HEK293 (cell line): Measurements from ENCODE around the gene METTL1.

Experiments
- CTCF ChIA-PET: fragments of 350-600 bp; formaldehyde crosslinking; extraction: SDS; loops from one replicate; lab custom pipeline; 2021; ENCODE audit warnings: antibody characterized with exemption; lab: Yijun Ruan, JAX
- POLR2A ChIA-PET: fragments of 300-600 bp; formaldehyde crosslinking; extraction: SDS; loops from one replicate; lab custom pipeline; 2020; ENCODE audit warnings: antibody characterized with exemption, inconsistent platforms; lab: Yijun Ruan, JAX
- H3K27ac ChIP-seq: fragments of 200-500 bp; sonication (Bioruptor generic); 2 replicates; pipeline ENCODE4 v1.5.1; 2014; ENCODE audit warnings: low read depth, low read length, control low read depth, inconsistent platforms; ENCODE audit errors: extremely low read depth
- H3K36me3 ChIP-seq, 2 experiments: fragments of 200-500 bp in 1 of 2; sonication (Bioruptor generic) in 1 of 2; 1 replicate in 1 of 2; 2 replicates in 1 of 2; pipeline ENCODE4 v1.5.1; 2014 to 2017; ENCODE audit warnings: inconsistent platforms in 2 of 2, low read length in 2 of 2; ENCODE audit not compliant: control insufficient read depth in 2 of 2, insufficient read depth in 1 of 2
- H3K4me1 ChIP-seq: fragments of 200-500 bp; sonication (Bioruptor generic); 2 replicates; pipeline ENCODE4 v1.5.1; 2014; ENCODE audit warnings: mild to moderate bottlenecking, low read length, inconsistent platforms; ENCODE audit not compliant: control insufficient read depth, insufficient read depth
- H3K4me3 ChIP-seq: 2 replicates; pipeline ENCODE4 v1.5.1; 2011; ENCODE audit warnings: low read depth, mild to moderate bottlenecking, control low read depth, low read length, moderate library complexity
- H3K9me3 ChIP-seq: fragments of 200-500 bp; sonication (Bioruptor generic); 2 replicates; pipeline ENCODE4 v1.5.1; 2014; ENCODE audit warnings: low read depth, low read length, inconsistent platforms; ENCODE audit not compliant: control insufficient read depth, insufficient read depth
- HOXC10 ChIP-seq: sonication (generic); formaldehyde crosslinking; IDR thresholded peaks from 2 replicates; pipeline ENCODE4 v1.8.1; 2023; ENCODE audit warnings: mild to moderate bottlenecking, missing genetic modification reagents
- KLF8 ChIP-seq: fragments of 450-650 bp; formaldehyde crosslinking; IDR thresholded peaks from 2 replicates; pipeline ENCODE4 v1.5.1; 2016; ENCODE audit warnings: missing biosample characterization, missing genetic modification characterization
- OSR2 ChIP-seq: fragments of 450-650 bp; formaldehyde crosslinking; IDR thresholded peaks from 2 replicates; pipeline ENCODE4 v1.5.1; 2016; ENCODE audit warnings: missing biosample characterization, missing genetic modification characterization
- OVOL3 ChIP-seq: fragments of 450-650 bp; formaldehyde crosslinking; IDR thresholded peaks from 2 replicates; pipeline ENCODE4 v1.5.1; 2016; ENCODE audit warnings: missing biosample characterization, missing genetic modification characterization
- PRDM1 ChIP-seq: fragments of 450-650 bp; formaldehyde crosslinking; IDR thresholded peaks from 2 replicates; pipeline ENCODE4; 2016; ENCODE audit warnings: missing biosample characterization, missing genetic modification characterization
- SP7 ChIP-seq: fragments of 450-650 bp; formaldehyde crosslinking; IDR thresholded peaks from 2 replicates; pipeline ENCODE4 v1.5.1; 2016; ENCODE audit warnings: missing biosample characterization, missing genetic modification characterization
- YY1 ChIP-seq: fragments of 450-650 bp; formaldehyde crosslinking; IDR thresholded peaks from 2 replicates; pipeline ENCODE4 v1.5.1; 2018; ENCODE audit warnings: missing biosample characterization, missing genetic modification characterization
- ZBTB17 ChIP-seq: fragments of 450-650 bp; formaldehyde crosslinking; IDR thresholded peaks from 2 replicates; pipeline ENCODE4 v1.5.1; 2016; ENCODE audit warnings: missing biosample characterization, missing genetic modification characterization
- ZBTB48 ChIP-seq: fragments of 450-650 bp; formaldehyde crosslinking; IDR thresholded peaks from 2 replicates; pipeline ENCODE4 v1.5.1; 2016; ENCODE audit warnings: missing biosample characterization, missing genetic modification characterization
- ZNF140 ChIP-seq: fragments of 450-650 bp; formaldehyde crosslinking; IDR thresholded peaks from 2 replicates; pipeline ENCODE4 v1.5.1; 2016; ENCODE audit warnings: missing biosample characterization, missing genetic modification characterization
- ZNF211 ChIP-seq: fragments of 450-650 bp; formaldehyde crosslinking; IDR thresholded peaks from 2 replicates; pipeline ENCODE4 v1.5.1; 2016; ENCODE audit warnings: low read depth, missing biosample characterization, missing genetic modification characterization
- ZNF24 ChIP-seq: fragments of 450-650 bp; formaldehyde crosslinking; IDR thresholded peaks from 2 replicates; pipeline ENCODE4 v1.5.1; 2016; ENCODE audit warnings: missing biosample characterization, missing genetic modification characterization
- ZNF324 ChIP-seq: fragments of 450-650 bp; formaldehyde crosslinking; IDR thresholded peaks from 2 replicates; pipeline ENCODE4 v1.5.1; 2016; ENCODE audit warnings: missing biosample characterization, missing genetic modification characterization
- ZNF366 ChIP-seq: fragments of 450-650 bp; formaldehyde crosslinking; conservative IDR thresholded peaks from 2 replicates; pipeline ENCODE4 v1.5.1; 2016; ENCODE audit warnings: missing biosample characterization, missing genetic modification characterization
- ZNF391 ChIP-seq: fragments of 450-650 bp; formaldehyde crosslinking; IDR thresholded peaks from 2 replicates; pipeline ENCODE4 v1.5.1; 2016; ENCODE audit warnings: low read depth, missing biosample characterization, missing genetic modification characterization, borderline replicate concordance
- ZNF394 ChIP-seq: fragments of 450-650 bp; formaldehyde crosslinking; IDR thresholded peaks from 2 replicates; pipeline ENCODE4 v1.5.1; 2016; ENCODE audit warnings: missing biosample characterization, missing genetic modification characterization, mild to moderate bottlenecking, moderate library complexity, borderline replicate concordance
- ZNF404 ChIP-seq: fragments of 450-650 bp; formaldehyde crosslinking; IDR thresholded peaks from 2 replicates; pipeline ENCODE4 v1.5.1; 2017; ENCODE audit warnings: missing biosample characterization, missing genetic modification characterization
- ZNF521 ChIP-seq: fragments of 450-650 bp; formaldehyde crosslinking; IDR thresholded peaks from 2 replicates; pipeline ENCODE4 v1.5.1; 2017; ENCODE audit warnings: missing biosample characterization, mild to moderate bottlenecking, missing genetic modification characterization
- ZNF629 ChIP-seq: fragments of 450-650 bp; formaldehyde crosslinking; IDR thresholded peaks from 2 replicates; pipeline ENCODE4 v1.5.1; 2017; ENCODE audit warnings: missing biosample characterization, missing genetic modification characterization
- ZNF658 ChIP-seq: fragments of 450-650 bp; formaldehyde crosslinking; IDR thresholded peaks from 2 replicates; pipeline ENCODE4; 2016; ENCODE audit warnings: missing biosample characterization, missing genetic modification characterization
- ZNF677 ChIP-seq: fragments of 450-650 bp; IDR thresholded peaks from 2 replicates; pipeline ENCODE4 v1.5.0; 2018; ENCODE audit warnings: missing biosample characterization, mild to moderate bottlenecking, missing genetic modification characterization, moderate library complexity
- ZNF707 ChIP-seq: fragments of 450-650 bp; formaldehyde crosslinking; IDR thresholded peaks from 2 replicates; pipeline ENCODE4 v1.5.1; 2016; ENCODE audit warnings: missing biosample characterization, missing genetic modification characterization
- ZNF777 ChIP-seq: fragments of 450-650 bp; formaldehyde crosslinking; IDR thresholded peaks from 2 replicates; pipeline ENCODE4 v1.5.1; 2017; ENCODE audit warnings: missing biosample characterization, missing genetic modification characterization, borderline replicate concordance
- ZNF830 ChIP-seq: fragments of 450-650 bp; IDR thresholded peaks from 2 replicates; pipeline ENCODE4 v1.5.0; 2018; ENCODE audit warnings: missing biosample characterization, missing genetic modification characterization, low read depth, mild to moderate bottlenecking, moderate library complexity
- TF ChIP-seq, protein P1 (sequence below): fragments of 450-650 bp; formaldehyde crosslinking; IDR thresholded peaks from 2 replicates; pipeline ENCODE4 v1.5.1; 2017; ENCODE audit warnings: missing biosample characterization, missing genetic modification characterization
- TF ChIP-seq, protein P2 (sequence below): fragments of 450-650 bp; formaldehyde crosslinking; IDR thresholded peaks from 2 replicates; pipeline ENCODE4 v1.5.1; 2016; ENCODE audit warnings: missing biosample characterization, missing genetic modification characterization
- TF ChIP-seq, protein P3 (sequence below): fragments of 450-650 bp; formaldehyde crosslinking; IDR thresholded peaks from 2 replicates; pipeline ENCODE4 v1.5.1; 2016; ENCODE audit warnings: missing biosample characterization, missing genetic modification characterization
- TF ChIP-seq, protein P4 (sequence below): fragments of 450-650 bp; formaldehyde crosslinking; IDR thresholded peaks from 2 replicates; pipeline ENCODE4 v1.5.1; 2016; ENCODE audit warnings: missing biosample characterization, missing genetic modification characterization

Gene METTL1

DNA sequence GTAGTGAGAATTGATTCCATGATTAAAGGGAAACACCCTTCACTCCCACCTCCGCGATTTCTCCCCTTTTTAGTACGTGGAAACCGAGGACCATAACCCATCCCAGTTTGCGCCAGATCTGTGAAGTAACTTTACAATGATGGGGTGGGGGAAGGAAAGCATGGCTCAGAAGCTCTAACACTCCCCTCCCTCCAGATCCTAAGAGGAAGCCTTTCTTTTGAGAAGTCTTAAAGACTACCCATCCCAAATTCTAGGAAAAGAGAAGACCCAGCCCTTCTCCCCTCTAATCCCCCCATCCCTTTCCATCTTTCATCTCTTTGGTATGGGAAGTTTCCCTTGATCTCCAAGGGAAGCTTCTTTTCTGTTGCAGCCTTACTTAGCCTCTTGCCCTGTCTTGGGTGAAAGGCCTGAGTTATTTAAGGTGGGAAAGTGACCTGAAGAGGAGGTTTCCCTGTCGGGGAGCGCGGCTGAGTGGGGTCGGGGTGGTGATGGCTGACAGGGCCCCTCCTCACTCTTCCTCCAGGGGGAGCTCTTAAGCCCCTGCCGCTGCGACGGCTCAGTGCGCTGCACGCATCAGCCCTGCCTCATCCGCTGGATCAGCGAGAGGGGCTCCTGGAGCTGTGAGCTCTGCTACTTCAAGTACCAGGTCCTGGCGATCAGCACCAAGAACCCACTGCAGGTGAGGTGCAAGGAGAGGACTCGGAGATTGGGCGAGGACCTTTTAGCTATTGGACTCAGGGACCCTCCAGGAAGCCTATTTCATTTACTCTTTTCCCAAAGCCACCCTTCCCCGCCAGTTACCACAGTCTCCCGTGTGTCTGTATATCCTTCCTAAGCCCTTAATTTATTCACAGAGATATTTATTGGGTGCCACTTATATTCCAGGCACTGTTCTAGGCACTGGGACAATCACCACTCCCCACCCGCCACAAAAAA lies 15.2 kb downstream of the METTL1 start:
- Histone ChIP-seq H3K27ac (no peak overlapping the region), H3K36me3 (peaks cover 10 to 40% of the 10 kb centered on the region in 2 experiments), H3K9me3 (no peaks in the 10 kb centered on the region), H3K4me3 (no peak overlapping the region; the same call in none of the 2 replicates), H3K4me1 (peaks cover 16% of the 10 kb centered on the region)
- CTCF ChIA-PET = interaction anchor here (0.6 to 2.4 kb wide), 12 partner anchors 10 to 151 kb away, joined by 3 to 26 read pairs (median 3); partner anchors contain the start of genes CYP27B1, EEF1AKMT3, METTL1 and TSFM
- POLR2A ChIA-PET = interaction anchor here (1.4 to 2.0 kb wide), 3 partner anchors 10 to 15 kb away, joined by 4 to 8 read pairs (median 6); partner anchors contain the start of genes CYP27B1, EEF1AKMT3, METTL1 and TSPAN31
- TF ChIP-seq, protein P1, sequence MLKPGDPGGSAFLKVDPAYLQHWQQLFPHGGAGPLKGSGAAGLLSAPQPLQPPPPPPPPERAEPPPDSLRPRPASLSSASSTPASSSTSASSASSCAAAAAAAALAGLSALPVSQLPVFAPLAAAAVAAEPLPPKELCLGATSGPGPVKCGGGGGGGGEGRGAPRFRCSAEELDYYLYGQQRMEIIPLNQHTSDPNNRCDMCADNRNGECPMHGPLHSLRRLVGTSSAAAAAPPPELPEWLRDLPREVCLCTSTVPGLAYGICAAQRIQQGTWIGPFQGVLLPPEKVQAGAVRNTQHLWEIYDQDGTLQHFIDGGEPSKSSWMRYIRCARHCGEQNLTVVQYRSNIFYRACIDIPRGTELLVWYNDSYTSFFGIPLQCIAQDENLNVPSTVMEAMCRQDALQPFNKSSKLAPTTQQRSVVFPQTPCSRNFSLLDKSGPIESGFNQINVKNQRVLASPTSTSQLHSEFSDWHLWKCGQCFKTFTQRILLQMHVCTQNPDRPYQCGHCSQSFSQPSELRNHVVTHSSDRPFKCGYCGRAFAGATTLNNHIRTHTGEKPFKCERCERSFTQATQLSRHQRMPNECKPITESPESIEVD = no peak
- TF ChIP-seq OVOL3 (tag by site-specific recombination) (no peak), ZNF366 (tag by site-specific recombination) (peak; percentile 73), ZNF324 (tag by site-specific recombination) (no peak), ZNF777 (no peak), ZNF404 (tag by site-specific recombination) (no peak), ZNF140 (tag by site-specific recombination) (no peak), OSR2 (tag by site-specific recombination) (no peak), ZNF394 (tag by site-specific recombination) (0 out of 2 replicates have a peak, but pooled peaks have one; percentile 40), ZNF24 (tag by site-specific recombination) (no peak), ZNF629 (tag by site-specific recombination) (no peak), ZNF677 (tag by site-specific recombination) (no peak), KLF8 (0 out of 2 replicates have a peak, but pooled peaks have one; percentile 14), ZNF211 (tag by site-specific recombination) (no peak), PRDM1 (tag by site-specific recombination) (peak; percentile 74), HOXC10 (no peak), ZNF658 (tag by site-specific recombination) (no peak), ZNF391 (tag by site-specific recombination) (no peak), ZNF521 (no peak), ZNF707 (tag by site-specific recombination) (no peak), YY1 (tag by site-specific recombination) (peak; percentile 41; the same call in 1 of the 2 replicates), ZBTB17 (peak; percentile 58; the same call in 1 of the 2 replicates), SP7 (no peak), ZBTB48 (tag by site-specific recombination) (no peak), ZNF830 (tag by site-specific recombination) (no peak)
- TF ChIP-seq, protein P2, sequence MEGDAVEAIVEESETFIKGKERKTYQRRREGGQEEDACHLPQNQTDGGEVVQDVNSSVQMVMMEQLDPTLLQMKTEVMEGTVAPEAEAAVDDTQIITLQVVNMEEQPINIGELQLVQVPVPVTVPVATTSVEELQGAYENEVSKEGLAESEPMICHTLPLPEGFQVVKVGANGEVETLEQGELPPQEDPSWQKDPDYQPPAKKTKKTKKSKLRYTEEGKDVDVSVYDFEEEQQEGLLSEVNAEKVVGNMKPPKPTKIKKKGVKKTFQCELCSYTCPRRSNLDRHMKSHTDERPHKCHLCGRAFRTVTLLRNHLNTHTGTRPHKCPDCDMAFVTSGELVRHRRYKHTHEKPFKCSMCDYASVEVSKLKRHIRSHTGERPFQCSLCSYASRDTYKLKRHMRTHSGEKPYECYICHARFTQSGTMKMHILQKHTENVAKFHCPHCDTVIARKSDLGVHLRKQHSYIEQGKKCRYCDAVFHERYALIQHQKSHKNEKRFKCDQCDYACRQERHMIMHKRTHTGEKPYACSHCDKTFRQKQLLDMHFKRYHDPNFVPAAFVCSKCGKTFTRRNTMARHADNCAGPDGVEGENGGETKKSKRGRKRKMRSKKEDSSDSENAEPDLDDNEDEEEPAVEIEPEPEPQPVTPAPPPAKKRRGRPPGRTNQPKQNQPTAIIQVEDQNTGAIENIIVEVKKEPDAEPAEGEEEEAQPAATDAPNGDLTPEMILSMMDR = peak; percentile 80
- TF ChIP-seq, protein P3, sequence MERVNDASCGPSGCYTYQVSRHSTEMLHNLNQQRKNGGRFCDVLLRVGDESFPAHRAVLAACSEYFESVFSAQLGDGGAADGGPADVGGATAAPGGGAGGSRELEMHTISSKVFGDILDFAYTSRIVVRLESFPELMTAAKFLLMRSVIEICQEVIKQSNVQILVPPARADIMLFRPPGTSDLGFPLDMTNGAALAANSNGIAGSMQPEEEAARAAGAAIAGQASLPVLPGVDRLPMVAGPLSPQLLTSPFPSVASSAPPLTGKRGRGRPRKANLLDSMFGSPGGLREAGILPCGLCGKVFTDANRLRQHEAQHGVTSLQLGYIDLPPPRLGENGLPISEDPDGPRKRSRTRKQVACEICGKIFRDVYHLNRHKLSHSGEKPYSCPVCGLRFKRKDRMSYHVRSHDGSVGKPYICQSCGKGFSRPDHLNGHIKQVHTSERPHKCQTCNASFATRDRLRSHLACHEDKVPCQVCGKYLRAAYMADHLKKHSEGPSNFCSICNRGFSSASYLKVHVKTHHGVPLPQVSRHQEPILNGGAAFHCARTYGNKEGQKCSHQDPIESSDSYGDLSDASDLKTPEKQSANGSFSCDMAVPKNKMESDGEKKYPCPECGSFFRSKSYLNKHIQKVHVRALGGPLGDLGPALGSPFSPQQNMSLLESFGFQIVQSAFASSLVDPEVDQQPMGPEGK (tag by site-specific recombination) = peak; percentile 54; the same call in 1 of the 2 replicates
- TF ChIP-seq, protein P4, sequence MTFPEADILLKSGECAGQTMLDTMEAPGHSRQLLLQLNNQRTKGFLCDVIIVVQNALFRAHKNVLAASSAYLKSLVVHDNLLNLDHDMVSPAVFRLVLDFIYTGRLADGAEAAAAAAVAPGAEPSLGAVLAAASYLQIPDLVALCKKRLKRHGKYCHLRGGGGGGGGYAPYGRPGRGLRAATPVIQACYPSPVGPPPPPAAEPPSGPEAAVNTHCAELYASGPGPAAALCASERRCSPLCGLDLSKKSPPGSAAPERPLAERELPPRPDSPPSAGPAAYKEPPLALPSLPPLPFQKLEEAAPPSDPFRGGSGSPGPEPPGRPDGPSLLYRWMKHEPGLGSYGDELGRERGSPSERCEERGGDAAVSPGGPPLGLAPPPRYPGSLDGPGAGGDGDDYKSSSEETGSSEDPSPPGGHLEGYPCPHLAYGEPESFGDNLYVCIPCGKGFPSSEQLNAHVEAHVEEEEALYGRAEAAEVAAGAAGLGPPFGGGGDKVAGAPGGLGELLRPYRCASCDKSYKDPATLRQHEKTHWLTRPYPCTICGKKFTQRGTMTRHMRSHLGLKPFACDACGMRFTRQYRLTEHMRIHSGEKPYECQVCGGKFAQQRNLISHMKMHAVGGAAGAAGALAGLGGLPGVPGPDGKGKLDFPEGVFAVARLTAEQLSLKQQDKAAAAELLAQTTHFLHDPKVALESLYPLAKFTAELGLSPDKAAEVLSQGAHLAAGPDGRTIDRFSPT (tag by site-specific recombination) = no peak
